Measurements from ENCODE around the gene PCK1.
"Not testable (repeated sequence)": the region's sequence is repeated elsewhere in the genome, so short reads cannot be mapped to it uniquely, and the experiment has no call there.

Gene PCK1

DNA sequence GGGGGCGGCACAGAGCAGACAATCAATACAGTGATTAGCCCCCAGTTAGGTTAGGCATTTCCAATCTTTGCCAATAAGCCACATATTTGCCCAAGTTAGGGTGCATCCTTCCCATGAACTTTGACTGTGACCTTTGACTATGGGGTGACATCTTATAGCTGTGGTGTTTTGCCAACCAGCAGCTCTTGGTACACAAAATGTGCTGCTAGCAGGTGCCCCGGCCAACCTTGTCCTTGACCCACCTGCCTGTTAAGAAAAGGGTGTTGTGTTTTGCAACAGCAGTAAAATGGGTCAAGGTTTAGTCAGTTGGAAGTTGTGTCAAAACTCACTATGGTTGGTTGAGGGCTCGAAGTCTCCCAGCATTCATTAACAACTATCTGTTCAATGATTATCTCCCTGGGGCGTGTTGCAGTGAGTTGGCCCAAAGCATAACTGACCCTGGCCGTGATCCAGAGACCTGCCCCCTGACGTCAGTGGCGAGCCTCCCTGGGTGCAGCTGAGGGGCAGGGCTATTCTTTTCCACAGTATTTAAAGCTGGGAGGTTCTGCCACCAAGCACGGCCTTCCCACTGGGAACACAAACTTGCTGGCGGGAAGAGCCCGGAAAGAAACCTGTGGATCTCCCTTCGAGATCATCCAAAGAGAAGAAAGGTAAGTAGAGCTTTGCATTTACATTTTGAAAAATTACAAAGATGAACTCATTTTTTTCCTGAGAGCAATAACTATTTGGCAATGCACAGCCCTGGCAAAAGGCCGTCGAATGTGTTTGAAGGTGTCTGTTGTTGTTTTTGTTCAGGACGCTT lies at the start of gene PCK1:
PCK1 (plus strand) TSS at position 557 of the 802 bp plus-strand sequence. CDS start 302 bp downstream, outside the sequence.
- no peak for DNase-seq

- DNase-seq = not testable (repeated sequence)
These were observed 49.2 kb upstream of the PCK1 start for GRCh38 chr20:57511709-57512108.

DNA sequence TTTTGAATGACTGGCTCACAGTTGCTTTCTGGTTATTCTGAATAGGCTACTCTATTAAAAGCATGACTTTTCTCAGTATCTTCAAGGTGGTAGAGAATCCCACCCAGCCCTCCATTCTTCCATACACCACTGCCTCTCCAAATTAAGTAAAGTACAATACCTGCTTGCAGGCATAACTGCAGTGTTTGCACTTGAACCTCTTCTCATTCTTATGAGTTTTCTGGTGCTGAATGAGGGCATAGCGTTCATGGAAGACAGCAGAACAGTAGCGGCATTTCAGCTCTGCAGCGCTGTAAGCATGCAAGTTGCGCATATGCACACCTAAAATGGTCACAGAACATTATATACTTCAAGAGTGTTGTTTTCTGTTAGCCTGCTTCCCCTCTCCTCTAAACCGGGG lies 48.5 kb upstream of the PCK1 start:
- DNase-seq = no peak

DNA sequence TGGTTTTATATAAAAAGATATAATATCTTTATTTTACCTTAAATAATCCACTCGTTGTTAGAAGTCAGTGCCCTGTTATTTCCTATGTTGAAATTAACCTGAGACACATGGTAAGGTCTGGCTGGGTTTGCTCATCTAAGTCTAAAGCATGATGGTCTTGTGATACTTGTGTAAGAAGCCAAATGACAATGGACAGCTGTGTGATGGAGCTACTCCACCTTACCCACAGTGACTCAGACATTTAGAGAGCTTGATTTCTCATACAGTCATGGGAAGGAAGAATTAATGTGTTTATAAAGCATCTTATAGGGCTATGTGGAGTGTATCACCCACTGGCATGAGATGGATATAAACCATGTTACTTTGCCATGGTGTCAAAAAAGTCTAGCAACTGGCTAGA lies 47.7 kb upstream of the PCK1 start:
- DNase-seq = no peak

GRCh38 chr20:57514273-57514751 lies 46.6 kb upstream of the PCK1 start:
- peak; percentile 34 for DNase-seq

- DNase-seq = no peak
These were observed 43.0 kb upstream of the PCK1 start for GRCh38 chr20:57517904-57518303.

DNA sequence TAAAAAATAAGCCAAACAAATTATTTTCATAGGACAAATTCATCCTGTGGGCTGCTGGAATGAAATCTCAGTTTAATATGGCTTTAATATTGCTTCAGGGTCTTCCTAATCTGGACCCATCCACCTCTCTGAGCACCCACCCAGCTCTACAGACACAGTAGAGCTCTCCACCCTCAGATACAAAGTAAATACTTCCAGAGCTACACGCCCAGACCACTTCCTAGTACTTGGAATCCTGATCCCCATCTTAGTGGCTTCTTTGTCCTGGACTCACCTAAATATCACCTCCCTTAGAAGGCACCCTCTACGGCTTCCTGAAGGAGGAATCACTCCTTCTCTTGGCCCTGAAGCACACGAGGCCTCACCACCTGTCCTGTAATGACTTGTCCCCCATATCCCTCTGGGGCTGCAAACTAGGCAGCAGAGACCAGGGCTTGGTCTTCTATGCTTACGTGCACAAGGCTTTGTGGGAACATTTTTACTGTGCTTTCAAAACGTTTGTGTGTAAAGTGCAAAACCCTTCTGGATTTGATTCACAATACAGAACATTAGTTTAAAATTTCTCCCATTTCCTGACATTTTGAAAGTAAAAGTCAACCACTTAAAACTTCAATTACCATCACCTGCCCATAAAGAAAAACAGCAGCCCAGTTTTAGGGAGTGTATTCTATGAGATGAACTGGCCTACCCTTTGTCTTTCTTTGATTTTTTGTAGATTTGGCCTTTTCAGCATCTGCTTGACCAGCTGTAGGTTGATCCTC lies 38.4 kb upstream of the PCK1 start:
- DNase-seq = peak; percentile 66

- no peak for DNase-seq
These were observed 37.1 kb upstream of the PCK1 start for GRCh38 chr20:57523782-57524181.

GRCh38 chr20:57524511-57525176 lies 36.3 kb upstream of the PCK1 start, which contains the start of gene CTCFL:
Gene CTCFL (minus strand): TSS chr20:57525140. CDS start chr20:57524205, 935 bp downstream.
- no peak for DNase-seq

- no peak for DNase-seq
These were observed 35.4 kb upstream of the PCK1 start for GRCh38 chr20:57525328-57526086.

DNA sequence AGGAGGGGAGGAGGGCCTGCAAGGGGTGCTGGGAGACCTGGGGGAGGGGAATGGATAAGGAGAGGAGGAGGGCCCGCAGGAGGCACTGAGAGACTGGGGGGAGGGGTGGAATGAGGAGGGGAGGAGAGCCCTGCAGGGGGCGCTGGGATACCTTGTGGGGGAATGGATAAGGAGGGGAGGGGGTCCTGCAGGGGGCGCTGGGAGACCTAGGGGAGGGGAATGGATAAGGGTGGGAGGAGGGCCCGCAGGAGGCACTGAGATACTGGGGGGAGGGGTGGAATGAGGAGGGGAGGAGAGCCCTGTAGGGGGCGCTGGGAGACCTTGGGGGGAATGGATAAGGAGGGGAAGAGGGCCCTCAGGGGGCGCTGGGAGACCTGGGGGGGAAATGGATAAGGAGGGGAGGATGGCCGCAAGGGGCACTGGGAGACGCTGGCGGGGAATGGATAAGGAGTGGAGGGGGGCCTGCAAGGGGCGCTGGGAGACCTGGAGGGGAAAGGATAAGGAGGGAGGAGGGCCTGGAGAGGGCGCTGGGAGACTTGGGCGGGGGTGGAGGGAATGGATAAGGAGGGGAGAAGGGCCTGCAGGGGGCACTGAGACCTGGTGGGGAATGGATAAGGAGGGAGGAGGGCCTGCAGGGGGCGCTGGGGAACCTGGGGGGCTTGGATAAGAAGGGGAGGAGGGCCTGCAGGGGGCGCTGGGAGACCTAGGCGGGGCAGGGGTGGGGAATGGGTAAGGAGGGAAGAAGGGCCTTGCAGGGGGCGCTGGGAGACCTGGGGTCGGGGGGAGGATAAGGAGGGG lies 34.6 kb upstream of the PCK1 start:
- peak; percentile 7 for DNase-seq

GRCh38 chr20:57526885-57527460 lies 33.9 kb upstream of the PCK1 start:
- no peak for DNase-seq

- no peak for DNase-seq
These were observed 33.2 kb upstream of the PCK1 start for GRCh38 chr20:57527728-57528127.

DNA sequence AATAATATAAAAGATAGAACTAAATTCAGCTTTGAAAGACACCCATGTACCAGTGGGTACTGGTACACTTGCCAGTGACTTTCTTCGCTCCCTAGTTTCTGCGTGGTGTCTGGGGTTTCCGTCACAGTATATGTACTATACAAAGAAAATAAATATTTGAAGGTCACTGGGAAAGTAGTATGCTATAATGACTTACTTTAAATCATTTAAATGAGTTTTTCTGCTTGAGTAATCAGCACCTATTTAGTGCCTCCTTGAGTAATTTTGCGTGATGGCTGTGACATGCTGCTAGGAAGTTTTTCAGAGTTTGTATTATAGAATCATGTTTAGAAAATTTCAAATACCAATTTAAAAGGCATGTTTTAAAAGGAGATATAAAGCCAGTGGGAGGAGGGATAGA lies 32.8 kb upstream of the PCK1 start:
- DNase-seq = no peak

DNA sequence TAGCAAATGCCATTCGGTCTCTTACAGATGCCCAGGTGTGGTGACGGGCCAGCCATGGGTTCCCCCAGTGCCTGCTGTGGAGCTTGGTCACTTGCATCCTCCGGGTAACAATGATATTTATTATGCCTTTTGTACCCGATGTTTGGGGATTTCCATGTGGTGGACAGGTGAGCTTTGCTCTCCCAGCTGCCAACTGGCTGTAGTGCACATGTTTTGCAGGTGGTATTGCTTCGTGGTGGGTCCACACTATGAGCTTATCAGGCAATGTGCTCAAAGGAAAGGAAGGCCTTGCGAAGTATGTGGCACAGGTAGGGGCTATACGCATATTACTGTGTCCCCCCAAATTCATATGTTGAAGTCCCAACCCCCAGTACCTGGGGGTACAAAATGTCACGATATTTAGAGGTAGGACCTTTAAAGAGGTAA lies 31.7 kb upstream of the PCK1 start:
- DNase-seq = no peak

- no peak for DNase-seq
These were observed 31.1 kb upstream of the PCK1 start for GRCh38 chr20:57529810-57530209.

GRCh38 chr20:57530327-57530981 lies 30.5 kb upstream of the PCK1 start:
- no peak for DNase-seq

GRCh38 chr20:57532104-57532503 lies 28.8 kb upstream of the PCK1 start:
- DNase-seq = no peak

GRCh38 chr20:57535297-57535696 lies 25.6 kb upstream of the PCK1 start:
- no peak for DNase-seq

GRCh38 chr20:57536120-57536708 lies 24.7 kb upstream of the PCK1 start:
- DNase-seq = no peak
